Pons (tissue), 1 donor: ENCODE measurements around the gene CCDC90B.
A peak's percentile ranks its signal among the peaks of the same experiment; 100 is the strongest.
"Not testable (repeated sequence)": the region's sequence is repeated elsewhere in the genome, so short reads cannot be mapped to it uniquely, and the experiment has no call there.

Experiments used
- DNase-seq: peaks from one replicate; pipeline ENCODE4 v3.0.0-alpha.2; 2016; ENCODE audit warnings: low spot score

CCDC90B gene, protein sequence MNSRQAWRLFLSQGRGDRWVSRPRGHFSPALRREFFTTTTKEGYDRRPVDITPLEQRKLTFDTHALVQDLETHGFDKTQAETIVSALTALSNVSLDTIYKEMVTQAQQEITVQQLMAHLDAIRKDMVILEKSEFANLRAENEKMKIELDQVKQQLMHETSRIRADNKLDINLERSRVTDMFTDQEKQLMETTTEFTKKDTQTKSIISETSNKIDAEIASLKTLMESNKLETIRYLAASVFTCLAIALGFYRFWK

DNA sequence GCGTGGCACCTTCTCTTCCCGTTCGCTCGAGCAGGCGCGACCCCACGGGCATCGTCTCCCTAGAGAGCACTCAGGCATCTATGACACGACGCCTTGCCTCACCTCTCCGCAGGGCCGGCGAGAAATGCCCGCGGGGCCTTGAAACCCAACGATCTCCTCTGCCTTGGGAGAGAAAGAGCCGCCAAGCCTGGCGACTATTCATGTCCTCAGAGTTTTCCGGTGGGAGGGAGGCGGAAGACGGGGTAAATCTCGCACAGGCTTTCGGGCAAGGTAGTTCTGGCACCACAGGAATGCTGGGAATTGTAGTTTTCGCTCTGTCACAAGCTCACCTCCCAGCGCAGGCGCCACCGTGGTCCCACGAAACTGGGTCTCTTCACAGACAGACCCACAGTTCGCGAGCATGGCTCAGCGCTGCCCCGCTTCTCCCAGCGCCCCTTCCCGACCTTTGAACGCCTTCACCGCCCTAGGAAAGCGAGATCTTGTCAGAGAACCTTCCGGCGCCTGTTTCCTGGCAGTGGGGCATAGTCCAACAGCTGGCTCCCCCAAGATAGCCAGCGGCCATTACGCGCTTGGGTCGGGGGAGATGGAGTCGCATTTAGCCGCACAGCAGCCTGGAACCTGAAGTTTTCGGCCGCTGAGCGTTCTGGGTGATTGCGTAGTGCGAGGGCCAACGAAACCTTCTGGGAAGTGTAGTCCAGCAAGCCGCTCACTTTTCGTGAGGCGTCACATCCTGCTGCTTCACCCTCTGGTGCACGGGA is at the start of gene CCDC90B:
CCDC90B (minus strand) TSS at position 597 of the 758 bp plus-strand sequence; CDS start at position 202, 395 bp downstream.
- peak; percentile 99 for DNase-seq

DNA sequence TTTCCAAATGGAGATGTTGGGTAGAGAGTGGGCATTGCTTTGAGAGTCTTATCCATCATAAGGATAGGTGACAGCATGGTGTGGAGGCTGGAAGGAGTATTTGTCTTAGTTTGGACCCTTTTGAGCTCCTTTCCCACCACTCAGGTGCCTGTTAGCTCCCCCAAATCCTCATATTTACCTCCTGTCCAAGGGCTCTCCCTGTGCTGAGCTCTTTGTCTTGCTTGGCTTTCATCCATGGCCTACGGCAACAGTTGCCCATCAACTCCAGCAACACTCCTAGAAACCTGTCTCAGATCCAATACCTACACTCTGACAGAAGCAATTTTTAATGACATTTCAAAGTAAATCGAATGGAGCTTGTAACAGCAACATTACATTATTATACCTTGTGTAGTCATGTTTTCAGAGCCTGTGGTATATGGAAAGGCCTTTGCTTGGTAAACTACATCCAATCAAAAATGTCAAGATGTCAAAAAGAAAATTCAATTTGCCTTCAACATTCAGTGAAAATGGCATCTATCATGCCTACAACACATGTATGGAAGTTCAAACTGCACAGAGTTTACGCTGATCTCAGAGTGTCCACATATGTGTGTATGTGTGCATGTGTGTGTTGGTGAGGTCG is 49.4 kb upstream of the CCDC90B start:
- no peak for DNase-seq

DNA sequence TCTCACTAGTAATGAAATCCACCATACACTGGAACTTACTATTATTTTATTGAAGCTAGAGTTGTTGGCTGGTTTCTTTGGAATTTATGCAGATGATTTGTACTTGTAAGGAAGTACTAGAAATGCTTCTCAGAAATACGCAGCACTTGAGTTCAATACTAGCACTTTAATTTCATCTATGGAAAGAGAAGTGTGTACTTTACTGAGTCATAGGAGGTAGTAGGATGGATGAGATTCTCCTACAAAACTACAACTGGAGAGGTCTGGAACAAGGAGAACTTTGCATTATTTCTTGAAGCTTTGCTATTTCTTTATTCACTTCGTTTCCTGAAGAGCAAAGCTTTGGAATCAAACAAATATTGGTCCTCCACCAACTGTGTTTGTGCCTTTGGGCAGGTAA is 44.1 kb upstream of the CCDC90B start:
- DNase-seq = no peak

DNA sequence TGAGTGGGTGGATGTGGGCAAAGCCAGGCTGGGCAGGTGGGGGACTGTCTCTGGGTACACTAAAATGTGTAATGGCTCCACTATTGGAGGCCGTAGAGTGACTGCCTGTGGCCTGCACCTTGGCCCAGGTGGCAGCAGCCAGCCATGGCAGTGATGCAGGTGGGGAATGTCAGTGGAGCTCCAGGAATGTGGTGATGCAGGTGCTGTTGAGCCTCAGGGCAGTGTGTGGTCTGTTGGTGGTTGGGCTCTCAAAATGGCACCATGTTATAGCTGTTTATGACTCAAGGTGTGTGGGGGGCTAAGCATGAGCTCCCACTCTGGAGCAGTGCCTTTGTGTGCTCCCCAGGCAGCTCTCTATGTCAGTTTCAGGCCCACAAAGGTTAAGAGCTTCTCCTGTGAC is 40.2 kb upstream of the CCDC90B start:
- no peak for DNase-seq

DNA sequence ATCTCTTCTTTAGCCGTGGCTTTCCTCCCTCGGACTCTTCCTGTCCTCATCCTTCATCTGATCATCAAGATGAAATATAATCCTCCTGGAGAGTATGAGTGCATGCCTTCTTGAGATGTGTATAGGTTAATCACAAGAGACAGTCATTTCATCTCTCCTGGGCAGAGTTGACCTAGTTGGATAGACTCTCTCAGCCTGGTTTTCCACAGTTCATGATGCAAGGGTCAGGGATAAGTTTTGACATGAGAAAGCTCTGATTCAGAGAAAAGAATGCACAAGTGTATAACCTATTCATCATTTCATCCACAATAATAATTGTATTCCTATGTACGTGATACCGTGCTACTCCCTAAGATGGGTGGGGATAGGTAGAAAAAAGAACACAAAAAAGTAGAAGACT is 33.2 kb upstream of the CCDC90B start:
- no peak for DNase-seq

DNA sequence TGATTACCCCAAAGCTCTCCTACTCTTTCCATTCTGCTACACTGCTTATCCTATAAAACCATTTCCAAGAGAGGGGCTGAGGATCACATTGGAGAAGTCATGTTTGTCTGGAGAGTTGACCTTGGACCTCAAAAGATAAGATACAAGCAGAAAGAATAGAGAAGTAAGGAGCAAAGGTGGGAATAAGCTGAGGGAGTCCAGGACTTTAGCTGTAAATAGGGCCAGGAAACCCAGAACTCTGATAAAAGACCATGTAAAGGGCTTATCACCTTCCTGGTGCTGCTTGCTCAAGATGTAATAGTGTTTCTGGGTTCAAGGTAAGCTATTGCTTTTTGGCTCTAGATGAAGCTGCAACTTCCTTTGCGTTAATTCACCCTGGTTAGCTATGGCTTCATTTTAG is 32.8 kb upstream of the CCDC90B start:
- DNase-seq = no peak

DNA sequence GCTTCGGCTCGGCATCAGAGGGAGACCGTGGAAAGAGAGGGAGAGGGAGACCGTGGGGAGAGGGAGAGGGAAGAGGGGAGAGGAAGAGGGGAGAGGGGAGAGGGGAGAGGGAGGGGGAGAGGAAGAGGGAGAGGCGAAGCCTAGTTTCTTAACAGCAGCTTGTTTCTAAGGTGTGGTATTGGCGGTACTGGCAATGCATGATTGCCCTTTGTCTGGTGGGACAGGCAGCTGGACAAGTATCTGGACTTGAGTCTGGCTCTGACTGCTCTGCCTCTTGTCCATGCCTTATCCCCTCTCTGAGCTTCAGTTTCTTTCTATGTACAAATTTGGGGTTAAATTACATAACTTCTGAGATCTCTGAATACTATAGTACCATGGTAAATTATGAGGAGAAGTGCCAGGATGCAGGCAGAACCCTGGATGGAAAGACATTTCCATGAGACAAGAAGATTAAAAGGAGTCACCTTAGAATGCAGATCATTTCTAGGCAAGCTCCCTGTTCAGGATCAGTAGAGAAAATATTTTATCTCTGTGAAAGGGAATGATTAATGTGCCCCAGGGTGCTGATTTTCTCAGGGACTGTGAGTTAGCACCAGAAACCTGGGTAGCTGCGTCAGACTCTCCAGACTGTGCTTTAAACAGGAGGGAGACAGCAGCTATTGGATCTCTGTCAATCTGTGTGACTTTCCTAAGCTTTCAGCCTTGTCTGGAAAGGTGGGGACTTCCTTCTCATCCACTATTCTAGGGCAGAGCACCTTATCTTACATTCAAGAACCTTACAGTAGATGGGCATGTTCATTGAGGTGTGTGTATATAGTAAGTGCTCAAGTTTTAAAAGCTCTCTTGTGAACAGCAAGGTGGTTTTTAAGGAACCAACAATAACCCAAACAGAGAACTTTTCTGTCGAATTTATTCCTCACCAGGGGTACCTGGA is 31.9 kb upstream of the CCDC90B start:
- no peak for DNase-seq

DNA sequence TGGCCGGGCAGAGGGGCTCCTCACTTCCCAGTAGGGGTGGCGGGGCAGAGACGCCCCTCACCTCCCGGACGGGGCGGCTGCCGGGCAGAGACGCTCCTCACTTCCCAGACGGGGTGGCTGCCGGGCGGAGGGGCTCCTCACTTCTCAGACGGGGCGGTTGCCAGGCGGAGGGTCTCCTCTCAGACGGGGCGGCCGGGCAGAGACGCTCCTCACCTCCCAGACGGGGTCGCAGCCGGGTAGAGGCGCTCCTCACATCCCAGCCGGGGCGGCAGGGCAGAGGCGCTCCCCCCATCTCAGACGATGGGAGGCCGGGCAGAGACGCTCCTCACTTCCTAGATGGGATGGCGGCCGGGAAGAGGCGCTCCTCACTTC is 30.7 kb upstream of the CCDC90B start:
- not testable (repeated sequence) for DNase-seq

DNA sequence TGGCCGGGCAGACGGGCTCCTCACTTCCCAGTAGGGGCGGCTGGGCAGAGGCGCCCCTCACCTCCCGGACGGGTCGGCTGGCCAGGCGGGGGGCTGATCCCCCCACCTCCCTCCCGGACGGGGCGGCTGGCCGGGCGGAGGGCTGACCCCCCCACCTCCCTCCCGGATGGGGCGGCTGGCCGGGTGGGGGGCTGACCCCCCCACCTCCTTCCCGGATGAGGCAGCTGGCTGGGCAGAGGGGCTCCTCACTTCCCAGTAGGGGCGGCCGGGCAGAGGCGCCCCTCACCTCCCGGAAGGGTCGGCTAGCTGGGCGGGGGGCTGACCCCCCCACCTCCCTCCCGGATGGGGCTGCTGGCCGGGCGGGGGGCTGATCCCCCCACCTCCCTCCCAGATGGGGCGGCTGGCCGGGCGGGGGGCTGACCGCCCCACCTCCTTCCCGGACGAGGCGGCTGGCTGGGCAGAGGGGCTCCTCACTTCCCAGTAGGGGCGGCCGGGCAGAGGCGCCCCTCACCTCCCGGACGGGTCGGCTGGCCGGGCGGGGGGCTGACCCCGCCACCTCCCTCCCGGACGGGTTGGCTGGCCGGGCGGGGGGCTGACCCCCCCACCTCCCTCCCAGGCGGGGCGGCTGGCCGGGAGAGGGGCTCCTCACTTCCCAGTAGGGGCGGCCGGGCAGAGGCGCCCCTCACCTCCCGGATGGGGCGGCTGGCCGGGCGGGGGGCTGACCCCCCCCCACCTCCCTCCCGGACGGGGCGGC is 30.2 kb upstream of the CCDC90B start:
- not testable (repeated sequence) for DNase-seq

DNA sequence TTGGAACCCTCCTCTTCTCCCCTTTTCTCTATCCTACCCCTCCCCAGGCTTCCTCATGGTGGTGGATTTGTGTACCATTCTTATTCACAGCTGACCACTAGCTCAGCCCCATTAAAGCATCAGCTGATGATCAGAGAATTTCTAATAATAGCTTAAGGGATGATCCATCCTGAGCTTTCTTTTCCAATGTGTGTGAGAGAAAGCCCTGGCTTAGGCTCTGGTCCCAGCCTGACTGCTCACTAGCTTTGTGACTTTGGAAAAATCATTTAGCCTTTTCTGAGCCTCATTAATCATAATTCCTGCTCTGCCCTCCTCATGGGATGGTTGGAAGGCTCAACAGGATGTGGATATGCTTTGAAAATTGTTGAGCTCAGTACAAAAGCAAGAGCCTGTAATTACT is 26.3 kb upstream of the CCDC90B start:
- no peak for DNase-seq

DNA sequence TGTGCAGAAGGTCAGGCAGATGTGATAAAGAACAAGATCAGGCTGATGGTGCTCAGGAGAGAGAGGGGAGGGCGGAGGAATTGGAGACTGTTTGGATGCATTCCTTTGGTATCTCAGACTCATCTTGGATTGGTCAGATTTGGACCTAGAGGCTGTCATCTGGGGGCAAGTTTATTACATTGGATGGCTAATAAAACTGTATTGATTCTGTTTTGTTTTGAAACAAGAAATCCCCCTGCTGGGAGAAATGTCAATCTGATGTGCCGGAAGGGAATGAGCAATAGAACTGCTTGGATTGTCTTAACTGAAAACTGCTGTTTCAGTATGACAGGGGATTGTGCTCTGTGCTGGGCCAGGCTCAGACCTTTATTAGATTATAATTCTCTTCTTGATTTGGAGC is 25.5 kb upstream of the CCDC90B start:
- no peak for DNase-seq

DNA sequence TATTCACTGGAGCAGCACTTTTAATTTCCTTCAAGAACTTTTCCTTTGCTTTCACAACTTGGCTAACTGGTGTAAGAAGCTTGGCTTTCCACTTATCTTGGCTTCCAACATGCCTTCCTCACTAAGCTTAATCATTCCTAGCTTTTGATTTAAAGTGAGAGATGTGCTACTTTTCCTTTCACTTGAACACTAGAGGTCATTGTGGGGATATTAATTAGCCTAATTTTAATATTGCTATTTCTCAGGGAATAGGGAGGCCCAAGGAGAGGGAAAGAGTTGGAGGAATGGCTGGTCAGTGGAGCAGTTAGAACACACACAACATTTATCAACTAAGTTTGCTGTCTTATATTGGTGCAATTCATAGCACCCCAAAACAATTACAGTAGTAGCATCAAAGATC is 24.6 kb upstream of the CCDC90B start:
- DNase-seq = no peak

DNA sequence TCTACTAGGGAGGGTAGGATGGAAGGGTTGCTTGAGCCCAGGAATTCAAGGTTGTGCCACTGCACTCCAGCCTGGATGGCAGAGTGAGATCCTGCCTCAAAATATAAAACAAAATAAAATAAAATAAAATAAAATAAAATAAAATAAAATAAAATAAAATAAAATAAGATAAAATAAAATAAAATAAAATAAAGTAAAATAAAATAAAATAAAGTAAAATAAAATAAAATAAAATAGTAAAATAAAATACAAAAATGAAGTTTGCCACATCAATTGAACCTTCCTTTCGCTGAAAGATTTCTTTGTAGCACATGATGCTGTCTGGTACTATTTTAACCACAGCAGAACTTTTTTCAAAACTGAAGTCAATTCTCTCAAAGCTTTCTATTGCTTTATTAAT is 22.4 kb upstream of the CCDC90B start:
- not testable (repeated sequence) for DNase-seq

DNA sequence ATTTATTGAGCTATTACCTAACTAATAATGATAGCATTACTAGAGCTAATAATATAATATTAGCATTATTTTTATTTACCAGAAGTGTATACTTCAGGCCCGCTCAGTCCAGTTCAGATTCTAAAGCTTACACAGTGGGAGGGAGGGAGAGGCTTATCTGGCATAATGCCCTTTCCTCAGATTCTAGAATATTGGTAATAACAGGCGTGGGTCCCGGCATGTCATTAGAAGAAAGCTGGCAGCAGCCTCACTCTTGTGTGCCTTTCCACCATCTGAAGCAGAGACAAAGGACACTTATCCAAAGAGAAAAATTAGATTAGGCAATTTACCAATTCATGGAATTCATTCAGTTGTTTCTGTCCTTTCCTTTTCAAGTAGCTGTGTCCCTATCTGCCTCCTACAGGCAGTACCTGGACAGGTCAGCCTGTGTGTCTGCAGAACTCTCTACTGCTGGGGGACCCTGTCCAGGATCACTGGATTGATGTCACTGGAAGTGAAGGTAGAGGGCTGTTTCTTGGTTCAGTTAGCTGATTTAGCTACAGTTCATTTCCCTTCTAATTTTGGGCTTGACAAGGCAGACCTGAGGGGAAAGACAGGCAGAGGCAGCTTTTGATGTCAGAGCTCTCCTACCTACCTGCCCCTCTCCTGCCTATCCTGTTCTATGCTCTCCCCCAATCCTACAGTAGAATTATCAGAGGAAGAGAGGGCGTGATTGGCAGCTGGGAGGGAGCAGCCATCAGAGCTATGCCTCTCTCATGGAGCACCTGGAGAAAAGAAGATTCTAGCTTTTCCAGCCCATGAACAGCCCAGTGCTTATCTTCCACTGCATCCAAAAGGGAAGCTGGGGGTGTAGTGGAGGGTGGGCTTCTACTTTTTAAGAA is 20.3 kb upstream of the CCDC90B start:
- DNase-seq = peak; percentile 40

DNA sequence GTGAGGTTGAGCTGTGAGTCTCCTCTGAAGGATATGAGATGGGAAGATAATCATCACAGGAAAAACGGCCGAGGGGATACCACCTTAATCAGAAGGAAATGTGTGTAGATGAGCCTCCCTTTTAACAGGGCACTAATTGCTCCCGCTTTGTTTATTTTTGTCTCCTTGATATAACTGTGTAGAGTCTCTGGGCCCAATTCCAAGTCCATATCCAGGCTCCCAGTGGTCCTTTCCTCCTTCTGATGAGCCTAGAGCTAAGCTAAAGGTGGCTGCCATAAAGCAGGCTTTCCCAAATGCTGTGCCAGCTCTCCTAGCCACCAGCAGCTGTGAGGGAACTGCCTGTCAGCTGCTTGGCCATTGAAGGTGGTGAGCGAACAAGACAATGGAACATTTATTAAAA is 17.1 kb upstream of the CCDC90B start:
- no peak for DNase-seq

DNA sequence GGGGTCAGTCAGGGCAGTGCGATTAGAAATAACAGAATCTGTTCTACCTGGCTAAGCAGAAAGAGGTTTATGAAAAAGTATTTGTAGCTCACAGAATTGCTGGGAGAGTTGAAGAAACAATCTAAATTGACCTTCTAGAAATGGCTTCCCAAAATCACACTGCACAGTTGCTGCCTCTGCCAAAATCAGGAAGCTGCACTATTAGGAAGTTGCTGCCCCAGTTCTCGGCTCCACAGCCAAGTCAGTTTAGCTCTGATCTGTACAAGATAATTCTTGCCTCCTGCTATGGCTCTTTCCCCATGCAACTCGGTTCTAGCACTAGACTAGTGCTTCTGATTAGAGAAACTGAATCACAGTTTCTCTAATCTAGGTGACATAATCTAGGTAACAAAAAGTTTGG is 16.0 kb upstream of the CCDC90B start:
- no peak for DNase-seq

DNA sequence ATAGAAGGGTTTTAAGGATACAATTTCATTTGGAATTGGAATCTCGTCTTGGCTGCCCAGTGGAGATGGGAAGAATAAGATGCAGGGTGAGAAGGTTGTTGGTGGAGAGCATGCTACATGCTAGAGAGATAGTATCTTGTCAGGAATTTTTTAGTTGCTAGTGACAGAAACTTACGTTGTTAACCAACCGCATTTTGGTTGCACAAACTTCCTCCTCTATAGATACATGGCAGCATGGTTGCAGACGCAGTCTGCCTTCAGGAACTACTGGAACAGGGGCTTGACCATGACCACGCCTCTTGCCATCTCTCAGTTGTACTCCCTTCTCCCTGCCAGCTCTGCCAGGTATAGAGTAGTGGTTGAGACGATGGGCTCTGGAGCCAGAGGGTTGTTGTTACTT is 13.5 kb upstream of the CCDC90B start:
- no peak for DNase-seq

DNA sequence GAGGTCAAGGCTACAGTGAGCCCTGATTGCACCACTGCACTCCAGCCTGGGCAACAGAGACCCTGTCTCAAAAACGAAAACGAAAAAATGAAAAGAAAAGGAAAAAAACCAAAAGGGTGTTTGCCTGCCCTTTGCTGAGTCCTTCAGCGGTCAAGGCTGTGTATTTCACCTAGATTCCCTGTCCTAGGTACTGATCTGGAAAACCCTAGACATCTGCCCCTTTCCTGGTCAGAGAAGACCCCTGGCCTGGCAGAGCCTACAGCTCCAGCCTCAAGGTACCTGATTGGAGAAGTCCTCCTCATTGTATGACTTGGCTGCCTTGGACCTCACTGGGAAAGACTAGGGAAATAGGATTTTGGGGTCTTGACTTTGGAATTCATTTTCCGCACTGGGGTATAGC is 8.0 kb upstream of the CCDC90B start:
- no peak for DNase-seq

DNA sequence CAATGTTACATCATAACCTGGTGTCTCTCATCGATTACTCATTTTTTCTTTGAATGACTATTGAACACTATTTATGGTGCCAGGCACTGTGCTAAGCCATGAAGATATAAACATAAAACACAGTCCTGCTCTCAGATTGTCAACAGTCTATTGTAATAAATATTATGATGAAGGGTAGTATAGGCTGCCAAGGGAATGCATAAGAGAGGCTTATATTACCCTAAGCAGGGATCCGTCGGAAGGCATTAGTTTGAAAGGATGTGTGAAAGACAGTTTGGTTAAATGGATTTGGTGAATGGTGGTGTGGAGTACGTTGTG is 7.2 kb upstream of the CCDC90B start:
- DNase-seq = peak; percentile 24

DNA sequence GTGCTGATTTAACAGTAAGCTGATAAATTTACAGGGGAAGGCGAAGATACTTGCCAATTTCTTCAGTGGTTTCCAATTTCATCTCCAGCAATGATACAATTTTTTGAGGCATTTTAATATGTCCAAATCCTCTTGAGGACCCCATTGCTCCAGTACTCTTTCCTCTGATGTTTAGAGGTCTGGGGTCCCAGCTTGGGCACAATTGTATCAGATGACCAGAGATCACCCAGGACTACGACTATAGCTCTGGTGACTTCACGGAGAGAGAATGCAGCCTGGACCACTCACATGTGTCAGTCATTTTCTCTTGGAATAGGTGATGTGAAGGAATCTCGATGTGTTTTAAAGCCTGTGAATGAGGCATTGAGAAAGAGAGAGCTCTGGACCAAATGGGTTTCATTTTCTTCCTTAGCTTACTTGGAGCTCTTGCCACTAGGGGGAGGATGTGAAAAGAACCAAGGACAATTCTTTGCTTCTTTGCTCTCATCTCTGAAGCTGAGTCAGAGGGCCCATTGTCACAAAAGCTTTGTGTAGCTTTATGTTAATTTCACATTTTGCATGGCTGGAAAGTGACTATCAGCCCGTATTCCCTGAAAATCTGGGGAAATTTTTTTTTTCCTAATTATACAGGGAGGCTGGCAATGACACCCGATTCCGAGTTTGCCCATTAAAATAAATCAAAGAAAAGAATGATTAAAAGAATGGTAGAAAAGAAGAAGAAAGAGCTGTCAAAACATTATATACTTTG is 6.7 kb upstream of the CCDC90B start:
- peak; percentile 97 for DNase-seq
